Activated gamma-delta T cell treated with anti-CD3 and anti-CD28 coated beads, Interleukin-2, amount 50 U/mL, for 16 hours (primary cell): ENCODE data around the gene SETD9.

Experiments used
- DNase-seq: peaks from one replicate; pipeline ENCODE4 v3.0.0-alpha.2; 2020; ENCODE audit warnings: low read depth

SETD9 gene, protein sequence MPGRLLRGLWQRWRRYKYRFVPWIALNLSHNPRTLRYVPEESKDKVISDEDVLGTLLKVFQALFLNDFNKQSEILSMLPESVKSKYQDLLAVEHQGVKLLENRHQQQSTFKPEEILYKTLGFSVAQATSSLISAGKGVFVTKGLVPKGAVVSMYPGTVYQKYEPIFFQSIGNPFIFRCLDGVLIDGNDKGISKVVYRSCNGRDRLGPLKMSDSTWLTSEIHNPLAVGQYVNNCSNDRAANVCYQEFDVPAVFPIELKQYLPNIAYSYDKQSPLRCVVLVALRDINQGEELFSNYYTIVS

DNA sequence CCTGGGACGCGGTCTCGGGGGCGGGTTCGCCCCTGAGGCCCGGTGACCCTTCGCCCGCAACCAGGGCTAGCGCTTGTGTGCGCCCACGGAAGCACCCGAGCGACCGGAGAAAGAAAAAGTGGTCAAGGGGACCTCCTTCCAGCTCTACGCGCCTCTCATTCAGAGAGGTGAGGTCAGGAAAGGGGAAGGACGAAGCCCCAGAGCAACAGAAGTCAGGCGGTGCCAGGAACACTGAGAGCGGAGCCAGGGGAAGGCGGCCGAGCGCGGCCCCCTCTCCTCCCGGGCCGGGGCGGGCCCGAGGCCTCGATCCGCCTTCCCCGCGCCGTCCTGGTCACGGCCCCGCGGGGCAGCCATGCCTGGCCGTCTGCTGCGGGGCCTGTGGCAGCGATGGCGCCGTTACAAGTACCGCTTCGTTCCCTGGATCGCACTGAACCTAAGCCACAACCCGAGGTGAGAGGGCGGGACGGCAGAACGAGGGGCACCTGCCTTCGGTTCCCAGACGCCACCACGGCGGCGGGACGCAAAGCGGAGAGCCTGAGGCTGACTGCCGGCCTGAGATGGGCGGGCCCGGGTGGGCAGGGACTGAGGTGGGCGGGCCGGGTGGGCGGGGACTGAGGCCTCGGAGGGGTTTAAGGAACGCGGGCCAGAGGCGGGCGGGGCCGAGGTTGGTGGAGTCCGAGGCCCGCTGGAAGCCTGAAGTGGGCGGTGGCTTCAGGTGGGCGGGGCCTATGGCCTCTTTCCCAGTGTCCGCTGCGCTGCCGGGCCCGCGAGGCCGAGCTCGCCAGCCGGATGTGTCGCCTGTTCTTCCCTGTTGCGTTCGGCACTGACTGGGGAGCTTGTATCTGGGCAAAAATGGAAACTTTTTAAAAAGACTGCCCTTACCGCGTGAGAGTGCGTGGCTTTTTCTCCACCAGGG, at the start of gene SETD9:
Gene SETD9 (plus strand): TSS at position 303 of the 916 bp plus-strand sequence. CDS start 50 bp downstream, at position 353.
- peak; percentile 78 for DNase-seq

DNA sequence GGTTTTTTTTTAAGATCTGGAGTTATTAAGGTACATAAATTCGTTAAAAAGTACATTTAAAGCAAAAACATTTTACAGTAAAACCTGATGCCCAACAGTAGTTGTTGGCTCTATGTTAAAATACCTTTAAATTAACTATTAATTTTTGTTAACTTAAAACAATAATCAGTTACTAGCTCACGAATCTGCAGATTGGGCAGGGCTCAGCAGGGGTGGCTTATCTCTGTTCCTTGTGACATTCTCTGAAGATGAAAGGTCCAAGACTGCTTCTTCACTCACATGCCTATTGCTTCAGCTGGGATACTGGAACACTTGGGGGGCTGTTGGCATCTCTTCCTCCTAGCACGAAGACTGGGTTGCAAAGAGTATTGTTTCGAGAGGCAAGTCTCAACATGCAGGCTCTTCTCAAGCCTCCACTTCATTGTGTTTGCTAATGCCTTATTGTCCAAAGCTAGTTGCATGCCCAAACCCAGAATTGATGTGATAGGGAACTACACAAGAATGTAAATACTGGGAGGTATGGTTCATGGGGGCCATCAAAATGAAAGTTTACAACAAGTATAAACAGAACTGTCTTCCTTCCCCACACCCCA, 47.4 kb upstream of the SETD9 start:
- no peak for DNase-seq

DNA sequence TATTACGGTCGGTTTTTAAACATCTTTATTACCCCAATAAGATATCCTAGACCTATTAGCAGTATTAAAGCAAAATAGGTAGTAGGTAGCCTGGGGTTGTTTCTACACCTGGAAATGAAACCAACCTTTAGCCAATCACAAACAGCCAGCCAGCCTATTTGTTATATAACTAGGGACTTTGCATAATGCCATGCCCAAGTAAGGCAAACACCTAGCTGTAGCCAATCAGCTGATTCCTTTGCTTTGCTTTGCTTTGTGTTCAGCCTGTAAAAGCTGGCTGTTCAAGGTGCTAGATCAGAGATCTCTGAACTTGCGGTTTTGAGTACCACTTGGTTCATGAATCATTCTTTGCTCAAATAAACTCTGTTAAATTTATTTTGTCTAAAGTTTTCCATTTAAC, 46.5 kb upstream of the SETD9 start:
- DNase-seq: no peak

DNA sequence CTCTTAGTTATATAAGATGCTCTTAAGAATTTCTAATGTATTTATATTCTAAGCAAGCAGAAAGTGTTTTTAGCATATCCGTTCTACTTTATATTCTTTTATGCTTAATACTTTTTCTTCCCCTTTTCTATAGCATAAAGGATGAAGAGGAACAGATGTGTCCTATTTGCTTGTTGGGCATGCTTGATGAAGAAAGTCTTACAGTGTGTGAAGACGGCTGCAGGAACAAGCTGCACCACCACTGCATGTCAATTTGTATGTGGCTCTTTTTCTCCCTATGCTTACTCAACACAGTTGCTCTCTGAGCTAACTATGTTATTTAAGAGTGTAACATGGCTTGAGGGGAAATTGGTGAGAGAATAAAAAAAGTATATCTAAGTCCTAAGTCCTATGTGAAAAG, 37.6 kb upstream of the SETD9 start:
- no peak for DNase-seq

DNA sequence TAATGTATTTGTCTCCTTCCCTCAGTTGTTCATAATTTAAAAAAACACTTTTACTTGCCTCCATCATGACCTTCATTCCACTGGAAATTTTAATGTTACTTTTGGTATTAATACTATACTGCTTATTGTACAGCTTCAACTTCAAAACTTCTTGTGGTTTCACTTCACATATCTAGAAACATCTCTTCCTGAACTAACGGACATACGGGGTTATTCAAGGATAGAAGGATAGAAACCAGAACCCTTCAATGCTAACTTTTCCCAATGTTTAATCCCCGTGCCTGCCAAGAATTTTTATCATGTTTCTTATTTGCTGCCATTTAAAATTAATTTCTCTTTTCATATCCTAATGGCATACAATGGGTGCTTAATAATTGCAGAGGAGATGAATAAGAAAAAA, 36.3 kb upstream of the SETD9 start:
- DNase-seq: no peak

DNA sequence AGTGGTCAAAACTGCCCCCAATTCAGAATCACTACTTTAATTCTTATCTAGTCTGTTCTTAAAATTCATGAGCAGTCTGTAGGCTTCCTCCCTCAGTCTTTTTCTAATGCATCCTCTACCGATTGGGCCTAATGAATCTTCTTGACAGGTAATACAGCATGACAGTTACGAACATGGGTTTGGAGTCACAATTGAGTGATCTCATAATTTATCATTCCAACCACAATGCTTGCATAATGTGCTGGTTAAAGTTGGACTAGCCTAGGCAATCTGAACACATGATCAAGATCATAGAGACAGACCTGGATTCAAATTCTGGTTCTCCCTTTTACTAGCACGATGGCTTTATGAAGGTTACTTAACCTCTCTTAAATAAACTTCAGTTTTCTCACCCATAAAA, 33.1 kb upstream of the SETD9 start:
- no peak for DNase-seq

DNA sequence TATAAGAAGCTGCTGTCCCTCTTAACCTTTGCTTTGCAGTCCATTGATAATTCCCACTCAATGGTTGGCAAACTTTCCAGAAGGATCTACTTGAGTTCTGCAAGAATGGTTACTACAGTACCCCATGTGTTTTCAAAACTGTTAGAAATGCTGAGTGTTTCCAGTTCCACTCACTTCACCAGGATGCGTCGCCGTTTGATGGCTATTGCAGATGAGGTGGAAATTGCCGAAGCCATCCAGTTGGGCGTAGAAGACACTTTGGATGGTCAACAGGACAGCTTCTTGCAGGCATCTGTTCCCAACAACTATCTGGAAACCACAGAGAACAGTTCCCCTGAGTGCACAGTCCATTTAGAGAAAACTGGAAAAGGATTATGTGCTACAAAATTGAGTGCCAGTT, 27.8 kb upstream of the SETD9 start:
- DNase-seq: no peak

DNA sequence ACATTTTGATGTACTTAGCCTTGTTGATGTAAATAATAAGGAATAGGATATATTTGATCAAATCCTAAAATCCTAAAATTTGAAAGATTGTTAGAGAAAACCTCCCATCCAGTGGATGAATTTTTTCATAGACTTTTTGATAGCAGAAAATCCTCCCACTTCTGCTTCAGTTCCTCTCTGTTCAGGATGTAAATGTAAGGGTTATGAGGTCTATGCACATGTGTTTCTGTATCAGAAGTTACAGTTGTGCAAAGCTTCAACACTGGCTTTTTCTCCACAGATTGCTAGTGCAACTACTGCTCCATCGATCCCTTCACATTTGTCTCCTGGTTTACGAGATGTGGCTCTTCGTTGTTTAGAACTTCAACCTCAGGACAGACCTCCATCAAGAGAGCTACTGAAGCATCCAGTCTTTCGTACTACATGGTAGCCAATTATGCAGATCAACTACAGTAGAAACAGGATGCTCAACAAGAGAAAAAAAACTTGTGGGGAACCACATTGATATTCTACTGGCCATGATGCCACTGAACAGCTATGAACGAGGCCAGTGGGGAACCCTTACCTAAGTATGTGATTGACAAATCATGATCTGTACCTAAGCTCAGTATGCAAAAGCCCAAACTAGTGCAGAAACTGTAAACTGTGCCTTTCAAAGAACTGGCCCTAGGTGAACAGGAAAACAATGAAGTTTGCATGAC, 16.0 kb upstream of the SETD9 start:
- DNase-seq: no peak

DNA sequence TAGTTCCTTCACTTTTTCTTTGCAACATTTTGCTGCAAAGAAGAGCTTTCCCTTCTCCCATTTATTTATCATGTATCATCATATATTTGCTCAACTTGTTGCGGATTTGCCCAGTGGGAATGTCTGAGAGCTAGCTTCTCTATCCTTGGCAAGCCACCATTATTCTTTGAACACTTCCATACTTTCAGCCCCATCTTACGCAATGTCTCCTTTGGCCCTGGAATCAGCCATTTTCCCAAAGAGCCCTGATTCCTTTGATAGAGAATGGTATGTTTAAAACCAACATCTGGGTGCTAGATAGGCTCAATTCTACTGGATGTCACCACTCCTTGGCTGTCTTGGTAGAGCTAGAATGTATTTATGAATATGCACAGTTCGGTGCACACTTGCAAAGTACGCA, 12.6 kb upstream of the SETD9 start:
- DNase-seq: no peak

DNA sequence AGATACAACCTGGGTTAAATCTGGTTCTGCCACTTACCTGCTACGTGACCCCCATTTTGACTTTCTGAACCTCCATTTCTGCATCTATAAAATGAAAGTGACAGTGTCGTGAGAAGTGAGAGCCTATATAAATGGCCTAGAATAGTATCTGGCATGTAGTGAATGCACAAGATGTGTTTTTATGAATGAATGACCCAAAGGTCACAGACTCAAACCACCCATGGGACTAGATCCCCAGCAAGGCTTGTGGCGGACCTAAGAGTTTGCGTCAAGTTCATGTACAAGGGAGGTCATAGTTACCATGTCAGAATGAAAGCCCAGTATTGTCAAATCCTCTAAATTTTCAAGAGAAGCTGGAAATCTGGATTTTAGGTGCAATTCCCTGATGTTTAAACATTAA, 11.2 kb upstream of the SETD9 start:
- no peak for DNase-seq

DNA sequence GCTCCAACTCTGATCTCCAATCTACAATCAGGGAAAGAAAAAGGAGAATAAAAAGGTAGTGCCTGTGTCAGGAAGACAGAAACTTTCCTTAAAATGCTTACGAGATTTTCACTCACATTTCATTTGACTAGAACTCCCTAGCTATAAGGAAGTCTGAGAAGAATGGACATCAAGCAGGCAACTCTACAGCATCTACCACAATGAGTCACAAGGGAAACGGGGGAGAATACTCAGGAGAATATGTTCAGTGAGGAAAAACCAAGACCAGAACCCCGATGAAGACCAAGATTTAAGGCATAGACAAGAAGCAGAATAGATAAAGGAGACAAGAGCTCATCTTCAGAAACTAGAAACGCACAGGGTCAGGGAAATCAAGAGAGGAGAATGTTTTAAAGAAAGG, 9.0 kb upstream of the SETD9 start:
- no peak for DNase-seq

DNA sequence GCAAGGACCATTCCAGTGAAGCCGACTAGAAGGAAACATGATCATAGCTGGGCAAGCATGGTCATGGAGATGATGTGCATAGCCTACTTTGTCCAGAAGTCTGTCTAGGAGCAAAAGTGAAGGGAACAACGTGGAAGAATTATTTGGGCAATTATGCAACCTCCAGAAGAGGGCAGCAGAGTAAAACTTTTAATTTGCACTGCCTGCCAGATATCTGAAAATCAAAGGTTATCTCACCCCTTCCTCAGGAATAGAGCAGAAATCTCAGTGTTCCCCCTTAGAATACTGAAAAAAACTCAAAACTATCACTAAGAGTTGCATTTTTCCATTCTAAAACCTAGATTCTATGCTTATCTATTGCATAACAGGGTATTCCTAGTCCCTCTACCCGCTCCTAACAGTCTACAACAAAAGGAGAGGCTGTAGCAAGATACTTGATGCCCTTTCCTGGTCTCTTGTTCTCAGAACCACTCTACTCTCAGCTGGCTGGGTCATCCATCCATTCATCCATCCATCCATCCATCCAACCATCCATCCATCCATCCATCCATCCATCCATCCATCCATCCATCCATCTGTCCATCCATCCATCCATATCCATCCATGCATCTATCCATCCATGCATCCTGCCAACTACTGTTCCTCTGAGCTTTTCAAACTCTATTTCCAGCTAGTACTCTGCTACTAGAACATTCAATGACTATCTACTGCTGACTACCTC, 8.4 kb upstream of the SETD9 start:
- DNase-seq: no peak

DNA sequence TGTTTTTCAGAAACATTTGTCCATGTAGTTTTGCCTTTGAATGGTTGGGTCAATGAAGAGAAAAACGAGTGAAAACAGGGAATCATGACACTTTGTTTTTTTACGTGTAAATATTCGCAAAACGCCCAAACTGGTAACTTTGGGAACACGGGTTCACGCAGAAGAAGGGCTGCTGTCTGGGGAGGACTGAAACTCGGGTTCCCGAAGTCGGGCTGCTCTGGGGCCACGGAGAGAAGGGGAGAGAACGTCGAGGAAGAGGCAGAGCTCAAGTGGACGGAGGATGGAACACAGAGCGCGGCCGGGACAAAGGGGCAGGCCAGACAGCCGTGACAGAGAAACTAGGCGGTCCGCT, 478 bp upstream of the SETD9 start:
- no peak for DNase-seq

DNA sequence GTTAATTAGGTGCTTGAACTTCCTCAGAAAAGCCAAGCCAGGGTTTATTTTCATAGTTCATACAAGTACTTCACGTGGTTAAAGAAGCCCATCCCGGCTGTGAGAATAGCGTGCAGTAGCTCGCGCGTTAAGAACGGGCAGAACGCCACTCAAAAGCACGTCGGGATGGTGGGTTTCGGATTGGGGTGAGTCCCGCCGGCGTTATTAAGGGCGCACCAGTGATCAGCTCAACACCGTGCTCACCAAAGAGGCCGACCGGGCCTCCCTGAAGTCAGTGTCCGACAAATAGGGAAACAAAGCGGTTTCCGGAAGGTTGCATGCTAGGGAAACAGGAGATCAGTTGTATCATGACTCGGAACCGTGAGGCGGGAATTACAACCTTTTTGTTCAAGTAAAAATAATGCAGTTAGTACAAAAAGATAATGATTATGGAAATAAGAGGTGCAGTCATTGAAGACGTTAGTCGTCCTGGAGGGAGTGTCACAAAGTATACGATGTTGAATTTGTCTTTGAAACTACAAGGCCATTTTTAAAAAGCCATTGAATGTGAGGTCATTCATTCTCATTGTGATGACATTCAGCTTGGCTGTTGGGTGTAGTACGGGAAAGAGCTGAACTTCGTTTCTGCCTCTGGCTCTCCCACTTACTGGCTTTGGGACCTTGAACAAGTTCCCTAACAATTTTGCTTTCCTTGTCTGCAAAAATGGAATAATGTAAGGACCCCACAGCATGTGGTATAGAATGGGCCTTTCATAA, 992 bp downstream of the SETD9 start:
- peak; percentile 18 for DNase-seq

DNA sequence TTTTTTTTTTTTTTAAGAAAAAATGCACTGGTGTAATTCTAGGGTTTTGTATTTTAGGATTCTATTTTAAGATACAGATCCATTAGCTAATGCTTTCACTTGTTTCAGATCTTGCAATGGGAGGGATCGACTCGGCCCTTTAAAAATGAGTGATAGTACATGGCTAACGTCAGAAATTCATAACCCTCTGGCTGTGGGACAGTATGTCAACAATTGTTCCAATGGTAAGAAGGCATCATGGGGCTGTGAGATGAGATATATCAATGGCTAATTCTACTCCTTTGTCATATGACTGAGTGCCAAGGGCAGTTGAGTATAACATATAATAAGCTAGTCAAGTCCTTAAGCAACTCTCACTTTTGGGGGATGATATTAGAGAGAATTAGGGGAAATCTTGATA, 4.4 kb downstream of the SETD9 start:
- DNase-seq: no peak

DNA sequence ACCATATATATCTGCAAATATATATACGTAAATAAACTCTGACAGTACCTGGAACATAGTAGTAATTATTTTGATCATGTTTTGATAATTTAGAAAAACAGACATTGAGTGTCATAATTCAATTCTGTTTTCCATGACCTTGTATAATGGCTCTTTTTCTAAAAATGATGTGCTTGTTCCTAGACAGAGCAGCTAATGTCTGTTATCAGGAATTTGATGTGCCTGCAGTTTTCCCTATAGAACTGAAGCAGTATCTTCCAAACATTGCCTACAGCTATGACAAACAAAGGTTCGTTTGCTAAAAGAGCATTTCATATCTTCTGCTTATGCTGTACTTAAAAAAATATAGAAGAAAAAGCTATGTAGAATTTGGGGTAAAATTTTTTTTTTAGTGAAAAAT, 5.3 kb downstream of the SETD9 start:
- DNase-seq: no peak

DNA sequence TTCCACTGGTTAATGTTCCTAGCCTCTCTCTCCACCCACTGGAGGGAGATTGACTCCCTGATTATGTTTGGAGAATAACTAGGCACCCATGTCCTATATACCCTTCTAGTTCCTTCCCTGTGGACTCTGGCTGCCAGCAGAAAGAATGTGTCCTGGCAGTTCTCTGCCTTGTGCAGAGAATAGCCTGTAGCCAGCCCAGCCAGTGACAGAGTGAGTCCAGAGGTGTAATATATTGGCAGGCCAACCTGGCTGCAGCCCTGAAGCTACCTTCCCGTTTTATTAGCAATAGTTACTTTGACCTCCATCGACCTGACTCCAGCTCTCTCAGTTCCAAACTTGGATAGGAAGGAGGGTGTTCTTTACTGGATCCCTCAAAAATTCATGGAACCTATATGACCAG, 8.1 kb downstream of the SETD9 start:
- DNase-seq: no peak

DNA sequence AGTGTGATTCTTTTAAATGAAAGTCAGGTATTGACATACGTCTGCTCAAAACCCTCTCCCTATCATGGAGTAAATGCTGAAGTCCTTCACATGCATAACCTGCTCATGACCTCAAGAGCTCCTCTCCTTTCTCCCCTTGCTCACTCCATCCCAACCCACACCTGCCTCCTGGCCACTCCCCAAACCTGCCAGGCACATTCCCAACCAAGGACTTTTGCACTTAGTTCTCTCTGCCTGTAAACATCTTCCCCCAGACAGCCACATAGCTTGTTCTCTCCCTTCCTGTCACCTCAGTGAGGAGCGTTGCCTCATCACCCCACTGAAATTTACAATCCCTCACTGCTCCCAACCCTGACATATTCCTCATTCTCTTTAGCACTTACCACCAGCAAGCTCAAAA, 8.7 kb downstream of the SETD9 start:
- no peak for DNase-seq

DNA sequence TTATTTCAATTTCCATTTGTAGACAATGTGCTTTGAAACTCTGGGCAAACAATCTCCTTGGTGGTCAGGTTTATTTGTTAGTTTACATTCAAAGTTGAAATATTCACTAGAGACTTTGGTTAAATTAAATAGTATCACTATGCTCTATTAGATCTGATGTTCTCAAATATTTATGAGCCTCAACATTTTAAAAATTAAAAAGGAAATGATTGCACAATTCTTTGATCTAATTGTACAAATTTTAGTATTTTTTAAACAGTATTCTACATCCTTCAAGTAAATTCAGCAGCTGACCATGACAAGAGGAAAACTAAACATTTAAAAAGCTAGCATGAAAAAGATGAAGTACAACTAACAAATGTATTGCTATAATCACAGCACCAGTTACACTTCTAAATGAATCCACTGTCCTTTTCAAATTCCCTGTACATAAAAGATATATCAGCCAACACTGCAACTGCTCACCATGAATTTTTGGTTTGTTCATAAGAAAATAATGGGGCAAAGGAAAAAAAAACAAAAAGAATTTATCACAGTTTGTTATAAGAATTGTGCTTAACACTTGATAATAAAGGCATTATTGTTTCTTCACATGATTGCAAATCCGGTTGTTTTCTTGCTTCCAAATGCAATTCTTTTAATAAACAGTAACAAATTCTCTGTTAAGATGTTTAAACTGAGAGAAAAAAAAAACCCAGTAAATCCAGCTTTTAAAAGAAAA, 10.7 kb downstream of the SETD9 start:
- no peak for DNase-seq

DNA sequence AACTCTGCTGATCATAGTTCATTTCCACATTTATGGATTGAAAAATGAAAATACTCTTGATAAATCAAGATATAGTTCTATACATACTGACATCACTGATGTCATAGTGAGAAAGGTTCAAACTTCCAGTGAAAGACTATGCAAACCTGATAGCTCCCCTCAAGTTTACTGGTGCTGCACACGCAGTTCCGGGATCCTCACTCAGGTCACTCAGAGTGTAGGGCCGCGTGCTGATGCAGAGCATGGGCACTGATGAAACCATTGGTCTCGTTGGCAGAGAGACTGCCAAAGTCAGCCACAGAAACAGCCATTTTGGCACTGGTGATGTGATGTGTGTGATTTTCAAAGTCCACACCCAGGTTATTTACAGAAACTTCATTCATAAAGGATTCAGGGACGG, 13.5 kb downstream of the SETD9 start:
- DNase-seq: no peak

DNA sequence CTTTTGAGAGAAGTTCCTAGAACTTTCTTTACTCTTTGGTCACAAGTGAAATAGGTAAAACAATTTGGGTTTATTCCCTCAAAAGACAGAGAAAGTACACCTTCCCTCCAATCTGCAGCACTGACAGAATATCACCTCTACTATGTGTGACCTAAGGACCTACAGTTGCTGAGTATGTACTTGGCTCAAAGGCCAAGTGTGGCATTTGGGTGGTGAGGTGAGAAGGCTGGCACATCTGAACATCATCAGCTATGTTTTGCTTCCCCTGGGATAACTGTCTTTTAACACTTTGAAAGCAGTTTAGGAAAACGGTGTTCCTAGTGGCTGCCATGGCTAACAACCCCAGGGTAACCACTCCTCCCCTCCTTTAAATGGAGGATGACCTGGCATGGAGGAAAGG, 24.9 kb downstream of the SETD9 start:
- DNase-seq: no peak
